Stimulated activated CD4-positive, alpha-beta T cell treated with anti-CD3 and anti-CD28 coated beads, Interleukin-4, amount 100 ng/mL, for 48 hours (primary cell): Measurements from ENCODE around the gene PERCC1.
A peak's percentile ranks its signal among the peaks of the same experiment; 100 is the strongest.
"Not testable (repeated sequence)": the region's sequence is repeated elsewhere in the genome, so short reads cannot be mapped to it uniquely, and the experiment has no call there.

Experiments used
- DNase-seq, 2 donors: peaks; one replicate each; pipeline ENCODE4 v3.0.0-alpha.2; 2020; ENCODE audit warnings: low read depth in 2 of 2

Gene PERCC1

GRCh38 chr16:1469141-1469540, 38.3 kb downstream of the PERCC1 start:
- not testable (repeated sequence) for DNase-seq

DNA sequence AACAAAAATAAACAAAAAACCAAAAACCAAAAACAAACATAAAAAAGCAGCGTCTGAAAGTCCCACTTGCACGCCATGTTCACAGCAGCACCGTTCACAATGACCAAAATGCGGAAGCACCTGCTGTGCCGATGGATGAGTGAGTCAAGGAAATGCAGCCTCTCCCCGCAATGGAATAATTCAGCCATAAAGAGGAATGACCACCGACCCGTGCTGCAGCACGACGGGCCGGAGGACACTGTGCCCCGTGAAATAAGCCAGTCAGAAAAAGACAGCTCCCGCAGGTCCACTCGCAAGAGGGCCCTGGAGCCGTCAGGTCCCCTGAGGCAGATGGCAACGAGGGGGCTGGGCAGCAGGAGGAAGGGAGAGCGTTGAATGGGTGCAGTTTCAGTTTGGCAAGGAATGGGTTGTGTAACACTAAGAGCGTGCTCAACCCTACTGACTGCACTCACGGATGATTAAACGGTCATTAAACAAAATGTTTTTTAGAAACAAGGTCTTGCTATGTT, 38.9 kb downstream of the PERCC1 start:
- no peak for DNase-seq

DNA sequence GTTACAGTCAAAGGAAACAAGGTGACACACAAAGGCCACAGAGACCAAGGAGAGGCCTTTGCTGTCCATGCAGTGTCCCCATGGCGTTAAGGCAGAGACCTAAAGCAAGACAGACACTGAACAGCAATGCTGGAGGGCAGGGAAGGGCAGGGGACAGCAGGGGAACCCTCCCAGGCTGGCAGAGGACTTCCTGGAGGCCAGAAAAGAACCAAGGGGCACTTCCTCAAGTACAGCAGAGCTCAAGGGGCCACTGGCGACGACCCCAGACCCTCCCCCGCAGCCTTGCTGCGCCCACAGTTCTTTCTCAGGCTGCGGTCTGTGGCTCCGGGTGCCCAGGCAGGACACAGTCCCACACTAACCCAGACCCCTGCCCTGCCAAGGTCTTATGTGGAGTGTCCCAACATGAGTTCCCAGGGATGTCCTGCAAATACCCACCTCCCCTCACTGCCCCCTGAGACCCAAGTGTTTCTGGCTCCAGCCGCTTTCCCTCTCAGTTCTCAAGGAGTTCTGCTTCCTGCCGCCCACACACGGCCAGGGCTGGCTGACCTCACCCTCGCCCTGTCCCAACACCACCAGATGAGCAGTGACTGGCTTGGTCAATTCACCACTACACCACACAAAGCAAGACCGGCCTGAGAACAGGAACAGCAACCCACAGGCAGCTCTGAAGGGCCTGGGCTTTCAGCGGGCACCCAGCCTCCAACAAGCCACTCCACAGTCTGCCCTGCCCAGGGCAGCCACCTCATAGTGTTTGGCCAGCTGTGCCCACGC, 39.8 kb downstream of the PERCC1 start:
- no peak for DNase-seq

- no peak for DNase-seq
Measured at GRCh38 chr16:1471569-1472194, 40.8 kb downstream of the PERCC1 start.

DNA sequence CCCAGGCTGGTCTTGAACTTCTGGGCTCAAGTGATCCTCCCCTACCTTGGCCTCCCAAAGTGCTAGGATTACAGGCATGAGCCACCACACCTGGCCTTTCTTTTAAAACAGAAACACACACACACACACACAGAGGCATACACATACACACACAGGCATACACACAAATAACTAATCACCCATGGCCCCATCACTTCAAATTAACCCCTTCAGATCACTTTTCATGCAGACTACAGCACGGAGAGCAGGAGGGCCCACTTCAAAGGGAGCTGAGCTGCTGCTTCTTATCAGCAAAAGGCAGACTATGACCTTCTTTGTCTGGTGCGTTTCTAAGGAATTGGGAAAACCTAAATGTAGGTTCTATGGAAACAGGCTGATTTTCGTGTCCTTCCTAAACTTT, 42.1 kb downstream of the PERCC1 start:
- no peak for DNase-seq

DNA sequence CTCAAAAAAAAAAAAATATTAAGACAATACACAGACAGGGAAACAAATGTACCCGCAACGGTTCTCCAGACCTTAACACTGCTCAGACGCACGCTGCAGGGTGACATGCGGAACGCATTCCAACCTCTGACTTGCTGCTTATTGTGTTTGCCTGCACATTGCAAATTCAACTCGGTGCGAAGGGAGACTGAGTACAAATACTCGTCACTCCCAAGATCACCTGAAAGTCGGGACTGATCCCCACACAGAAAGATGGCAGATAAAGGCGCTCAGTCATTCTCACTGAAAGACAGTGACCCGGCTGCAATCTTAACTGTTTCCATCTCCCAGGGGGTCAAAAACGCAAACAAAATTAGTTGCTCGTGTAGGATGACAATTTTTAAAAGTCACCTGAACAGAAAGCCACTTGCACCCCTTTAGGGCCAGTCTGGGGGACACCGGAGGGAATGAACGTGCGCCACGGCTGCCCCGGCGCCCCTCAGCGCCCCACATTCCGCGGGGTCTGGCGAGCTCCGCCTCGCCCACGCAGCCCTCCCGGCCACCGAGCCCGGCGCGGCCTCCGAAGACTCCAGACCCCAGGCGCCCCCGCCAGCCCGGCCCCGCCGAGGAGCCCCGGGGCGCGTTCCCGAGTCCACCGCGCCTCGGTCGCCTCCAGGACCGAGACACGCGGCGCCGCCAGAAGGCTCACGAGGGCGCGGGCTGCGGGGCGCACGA, 43.4 kb downstream of the PERCC1 start:
- DNase-seq, result no peak

GRCh38 chr16:1474796-1475551, 44.1 kb downstream of the PERCC1 start, which contains the start of gene CLCN7:
CLCN7 (minus strand) TSS chr16:1475028; CDS start chr16:1474974, 54 bp downstream.
- DNase-seq, result peak; percentile 82 to 86

DNA sequence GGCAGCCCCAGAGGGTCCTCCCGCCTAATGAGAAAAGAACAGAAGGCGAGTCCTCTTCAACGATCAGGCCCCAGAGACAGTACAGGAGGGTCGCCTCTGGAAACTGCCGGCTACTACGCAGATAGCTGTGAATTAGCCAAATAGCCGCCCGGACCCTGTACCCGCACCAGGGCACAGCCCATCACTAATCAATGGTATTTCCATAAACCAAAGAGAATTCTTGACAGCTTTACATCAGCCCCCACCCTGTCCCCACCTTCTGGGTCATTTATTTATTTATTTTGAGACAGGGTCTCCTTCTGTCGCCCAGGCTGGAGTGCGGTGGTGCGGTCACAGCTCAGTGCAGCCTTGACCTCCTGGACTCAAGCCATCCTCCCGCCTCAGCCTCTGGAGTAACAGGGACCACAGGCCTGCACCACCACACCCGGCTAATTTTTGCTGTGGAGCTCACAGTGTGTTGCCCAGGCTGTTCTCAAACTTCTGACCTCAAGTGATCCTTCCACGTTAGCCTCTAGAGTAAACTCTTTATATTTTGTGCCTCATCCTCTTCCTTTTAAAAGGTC, 44.8 kb downstream of the PERCC1 start:
- DNase-seq, result no peak

DNA sequence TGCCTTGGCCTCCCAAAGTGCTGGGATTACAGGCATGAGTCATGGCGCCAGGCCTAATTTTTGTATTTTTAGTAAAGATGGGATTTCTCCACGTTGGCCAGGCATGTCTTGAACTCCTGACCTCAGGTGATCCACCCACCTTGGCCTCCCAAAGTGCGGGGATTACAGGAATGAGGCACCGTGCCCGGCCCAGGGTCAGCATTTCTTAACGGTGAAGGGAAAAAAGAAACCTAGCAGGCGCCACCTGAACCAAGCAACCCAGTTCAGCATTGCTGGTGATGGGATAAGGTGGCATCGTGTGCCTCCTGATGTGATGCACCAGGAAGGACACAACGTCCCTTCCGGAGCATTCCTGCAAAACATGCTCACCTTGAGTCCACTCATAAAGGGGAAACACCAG, 46.2 kb downstream of the PERCC1 start:
- DNase-seq, result no peak

- not testable (repeated sequence) for DNase-seq
Measured at GRCh38 chr16:1478937-1479336, 48.1 kb downstream of the PERCC1 start.

GRCh38 chr16:1481906-1482835, 51.3 kb downstream of the PERCC1 start:
- no peak for DNase-seq
